HuH-7 (cell line): Measurements from ENCODE around the gene PPP2R3A.

Experiments used
- DNase-seq: peaks from one replicate; pipeline ENCODE4 v3.0.0; 2011; ENCODE audit warnings: low spot score

The PPP2R3A gene

GRCh38 chr3:135973841-135974240 is 8.3 kb downstream of the PPP2R3A start:
- DNase-seq: no peak

- DNase-seq: no peak
These were observed 9.5 kb downstream of the PPP2R3A start for GRCh38 chr3:135975053-135975452.

- DNase-seq: no peak
These were observed 10.0 kb downstream of the PPP2R3A start for GRCh38 chr3:135975536-135975935.

- no peak for DNase-seq
These were observed 14.8 kb downstream of the PPP2R3A start for GRCh38 chr3:135980343-135980742.

GRCh38 chr3:135981701-135982403 is 16.3 kb downstream of the PPP2R3A start:
- DNase-seq: no peak

- no peak for DNase-seq
These were observed 16.9 kb downstream of the PPP2R3A start for GRCh38 chr3:135982404-135982761.

- DNase-seq: no peak
These were observed 17.5 kb downstream of the PPP2R3A start for GRCh38 chr3:135982922-135983581.

- DNase-seq: no peak
These were observed 22.1 kb downstream of the PPP2R3A start for GRCh38 chr3:135987661-135988060.

- no peak for DNase-seq
These were observed 23.7 kb downstream of the PPP2R3A start for GRCh38 chr3:135989242-135989641.

- DNase-seq: no peak
These were observed 25.4 kb downstream of the PPP2R3A start for GRCh38 chr3:135990903-135991302.

- no peak for DNase-seq
These were observed 26.1 kb downstream of the PPP2R3A start for GRCh38 chr3:135991621-135992020.

- no peak for DNase-seq
These were observed 26.5 kb downstream of the PPP2R3A start for GRCh38 chr3:135992072-135992471.

- no peak for DNase-seq
These were observed 29.3 kb downstream of the PPP2R3A start for GRCh38 chr3:135994708-135995337.

- DNase-seq: no peak
These were observed 30.2 kb downstream of the PPP2R3A start for GRCh38 chr3:135995766-135996165.

- DNase-seq: no peak
These were observed 32.2 kb downstream of the PPP2R3A start for GRCh38 chr3:135997554-135998320.

- no peak for DNase-seq
These were observed 42.7 kb downstream of the PPP2R3A start for GRCh38 chr3:136008221-136008620.

- DNase-seq: no peak
These were observed 43.4 kb downstream of the PPP2R3A start for GRCh38 chr3:136008732-136009470.

- DNase-seq: no peak
These were observed 53.3 kb downstream of the PPP2R3A start for GRCh38 chr3:136018876-136019275.

GRCh38 chr3:136021803-136022202 is 56.3 kb downstream of the PPP2R3A start:
- no peak for DNase-seq

GRCh38 chr3:136022529-136023263 is 57.2 kb downstream of the PPP2R3A start:
- no peak for DNase-seq

- no peak for DNase-seq
These were observed 57.9 kb downstream of the PPP2R3A start for GRCh38 chr3:136023264-136023978.
